HG03039 (cell line): ENCODE data around the gene AMBRA1.
"Not testable (repeated sequence)": the region's sequence is repeated elsewhere in the genome, so short reads cannot be mapped to it uniquely, and the experiment has no call there.

Source experiments
- ATAC-seq: cut with Tn5 transposase; IDR thresholded peaks from one replicate; pipeline ENCODE4 v1.9.1; 2021; ENCODE audit warnings: mild to moderate bottlenecking, moderate library complexity; ENCODE audit not compliant: unreplicated experiment

Gene AMBRA1

DNA sequence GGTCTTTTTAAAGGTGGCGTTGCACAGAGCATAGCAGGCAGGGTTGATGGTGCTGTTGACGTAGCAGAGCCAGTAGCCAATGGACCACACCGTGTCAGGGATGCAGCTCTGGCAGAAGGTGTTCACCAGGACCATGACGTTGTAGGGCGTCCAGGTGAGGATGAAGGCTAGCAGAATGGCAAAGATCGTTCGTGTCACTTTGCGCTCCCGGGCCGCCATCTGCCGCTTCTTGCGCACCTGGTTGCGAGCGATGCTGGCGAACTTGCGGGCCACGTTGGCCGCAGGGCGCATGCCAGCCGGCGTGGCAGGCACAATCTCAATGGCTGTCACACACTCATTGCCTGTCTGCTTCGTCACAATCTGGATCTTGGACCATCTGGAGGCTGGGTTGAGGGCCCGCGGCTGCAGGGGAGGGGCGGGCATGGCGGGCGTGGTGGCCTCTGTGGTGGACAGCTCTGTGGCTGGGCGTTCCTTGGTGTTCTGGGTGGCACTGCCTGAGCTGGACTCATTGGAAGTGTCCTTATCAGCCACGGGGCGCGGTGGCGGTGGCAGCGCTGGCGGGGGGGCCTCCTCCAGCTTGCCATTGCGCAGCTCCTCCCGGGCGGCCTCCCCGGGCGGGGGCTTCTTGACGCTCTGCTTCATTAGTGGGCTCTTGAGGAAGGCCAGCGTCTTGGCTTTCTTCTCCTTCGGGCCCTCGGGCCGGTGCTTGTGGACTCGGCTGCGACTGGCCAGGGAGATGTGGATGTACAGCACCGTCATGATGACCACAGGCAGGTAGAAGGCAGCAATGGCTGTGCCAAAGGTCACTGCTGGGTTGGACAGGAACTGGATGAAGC is 208.4 kb downstream of the AMBRA1 start:
- no peak for ATAC-seq

DNA sequence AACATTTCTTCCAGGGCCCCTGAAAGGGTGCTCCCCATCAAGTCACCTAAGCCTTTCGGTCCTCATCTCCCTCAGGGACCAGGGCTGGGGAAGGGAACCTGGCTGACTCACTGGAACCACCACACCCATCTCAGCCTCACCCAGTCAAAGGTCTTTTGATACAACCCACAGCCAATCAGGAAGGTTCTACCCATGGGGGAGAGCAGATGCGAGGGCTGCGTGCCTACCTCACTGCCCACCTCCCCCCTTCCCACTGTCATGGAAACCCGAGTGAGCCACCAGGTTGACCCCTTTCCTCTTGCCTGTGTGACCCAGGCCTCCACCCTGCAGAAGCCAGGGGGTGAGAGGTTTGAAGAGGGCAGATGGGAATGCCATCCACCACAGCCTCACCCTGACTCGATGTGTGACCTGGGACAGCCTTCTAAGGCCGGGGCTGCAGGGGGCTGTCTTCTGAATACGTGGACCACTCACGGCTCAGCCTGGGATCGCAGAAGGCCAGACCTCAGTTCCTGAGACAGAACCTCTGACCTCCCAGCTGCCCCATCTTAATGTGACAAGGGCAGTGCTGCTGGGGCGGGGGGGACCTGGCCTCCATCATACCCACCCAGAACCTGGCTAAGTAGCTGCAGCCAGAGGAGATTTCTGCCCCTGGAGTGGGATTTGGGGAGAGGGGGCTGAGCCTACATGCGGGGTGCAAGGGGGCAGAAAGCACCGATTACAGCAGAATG is 209.7 kb downstream of the AMBRA1 start:
- no peak for ATAC-seq

DNA sequence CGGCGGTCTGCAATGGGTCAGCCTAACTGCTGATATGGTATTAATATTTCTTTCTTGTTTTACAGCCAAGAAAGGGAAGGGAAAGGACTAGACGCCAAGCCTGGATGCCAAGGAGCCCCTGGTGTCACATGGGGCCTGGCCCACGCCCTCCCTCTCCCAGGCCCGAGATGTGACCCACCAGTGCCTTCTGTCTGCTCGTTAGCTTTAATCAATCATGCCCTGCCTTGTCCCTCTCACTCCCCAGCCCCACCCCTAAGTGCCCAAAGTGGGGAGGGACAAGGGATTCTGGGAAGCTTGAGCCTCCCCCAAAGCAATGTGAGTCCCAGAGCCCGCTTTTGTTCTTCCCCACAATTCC is 210.4 kb downstream of the AMBRA1 start:
- no peak for ATAC-seq

DNA sequence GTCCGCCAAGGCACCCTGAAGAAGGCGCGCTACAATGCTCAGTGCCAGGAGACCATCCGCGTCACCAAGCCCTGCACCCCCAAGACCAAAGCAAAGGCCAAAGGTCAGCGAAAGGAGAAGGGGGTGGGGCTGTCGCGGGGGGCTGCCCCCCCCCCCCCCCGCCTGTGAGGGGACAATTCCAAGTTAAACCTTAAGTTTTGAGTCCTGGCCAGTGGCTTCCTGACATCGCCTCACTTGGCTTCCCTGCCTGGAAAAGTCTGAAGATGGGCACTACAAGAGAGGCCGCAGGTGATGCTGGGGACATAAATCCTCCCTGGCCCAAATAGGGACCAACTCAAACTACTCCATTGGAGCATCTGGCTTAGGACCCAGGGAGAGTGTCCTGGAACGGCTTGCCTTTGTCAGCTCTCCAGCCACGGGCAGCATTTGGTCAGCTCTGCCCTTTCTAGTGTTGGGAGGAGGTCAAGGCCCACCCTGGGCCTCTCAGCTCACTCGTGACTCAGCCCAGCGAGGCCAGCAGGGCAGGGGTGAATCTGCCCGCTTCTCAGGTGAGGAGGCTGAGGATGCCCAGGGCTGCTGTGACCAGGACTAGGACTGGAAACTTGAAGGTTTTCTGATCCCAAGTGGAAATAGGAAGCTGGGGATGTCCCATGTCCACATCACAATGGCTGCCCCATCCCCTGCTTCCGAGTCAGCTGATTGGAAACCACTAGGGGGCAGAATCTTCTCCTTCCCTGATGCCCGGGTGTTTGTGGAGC is 211.0 kb downstream of the AMBRA1 start:
- ATAC-seq = no peak

DNA sequence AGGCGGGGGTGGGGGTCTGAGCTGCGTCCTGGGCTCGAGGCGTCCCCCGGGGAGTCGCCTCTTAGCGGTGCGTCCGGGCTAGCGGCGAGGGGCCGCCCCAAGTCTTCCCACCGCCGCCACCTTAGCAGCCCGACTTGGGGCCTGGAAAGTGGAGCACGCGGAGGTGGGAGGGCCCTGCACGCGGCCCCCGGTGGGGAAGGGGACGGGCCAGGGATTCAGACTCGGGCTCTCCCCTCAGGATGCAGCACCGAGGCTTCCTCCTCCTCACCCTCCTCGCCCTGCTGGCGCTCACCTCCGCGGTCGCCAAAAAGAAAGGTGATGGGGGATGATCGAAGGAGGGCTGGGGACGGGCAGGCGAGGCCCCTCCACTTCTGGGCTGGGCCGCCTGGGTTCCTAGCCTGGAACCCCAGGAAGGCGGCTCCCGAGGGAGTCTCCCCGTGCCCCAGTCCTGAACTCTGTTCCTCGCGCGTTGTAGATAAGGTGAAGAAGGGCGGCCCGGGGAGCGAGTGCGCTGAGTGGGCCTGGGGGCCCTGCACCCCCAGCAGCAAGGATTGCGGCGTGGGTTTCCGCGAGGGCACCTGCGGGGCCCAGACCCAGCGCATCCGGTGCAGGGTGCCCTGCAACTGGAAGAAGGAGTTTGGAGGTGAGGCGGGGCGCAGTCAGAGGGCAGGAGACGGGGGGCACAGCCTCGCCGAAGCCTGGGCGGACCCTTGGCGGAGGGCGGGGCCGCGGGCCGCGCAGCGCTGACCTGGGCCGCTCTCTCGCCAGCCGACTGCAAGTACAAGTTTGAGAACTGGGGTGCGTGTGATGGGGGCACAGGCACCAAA is 211.8 kb downstream of the AMBRA1 start:
- ATAC-seq = no peak

DNA sequence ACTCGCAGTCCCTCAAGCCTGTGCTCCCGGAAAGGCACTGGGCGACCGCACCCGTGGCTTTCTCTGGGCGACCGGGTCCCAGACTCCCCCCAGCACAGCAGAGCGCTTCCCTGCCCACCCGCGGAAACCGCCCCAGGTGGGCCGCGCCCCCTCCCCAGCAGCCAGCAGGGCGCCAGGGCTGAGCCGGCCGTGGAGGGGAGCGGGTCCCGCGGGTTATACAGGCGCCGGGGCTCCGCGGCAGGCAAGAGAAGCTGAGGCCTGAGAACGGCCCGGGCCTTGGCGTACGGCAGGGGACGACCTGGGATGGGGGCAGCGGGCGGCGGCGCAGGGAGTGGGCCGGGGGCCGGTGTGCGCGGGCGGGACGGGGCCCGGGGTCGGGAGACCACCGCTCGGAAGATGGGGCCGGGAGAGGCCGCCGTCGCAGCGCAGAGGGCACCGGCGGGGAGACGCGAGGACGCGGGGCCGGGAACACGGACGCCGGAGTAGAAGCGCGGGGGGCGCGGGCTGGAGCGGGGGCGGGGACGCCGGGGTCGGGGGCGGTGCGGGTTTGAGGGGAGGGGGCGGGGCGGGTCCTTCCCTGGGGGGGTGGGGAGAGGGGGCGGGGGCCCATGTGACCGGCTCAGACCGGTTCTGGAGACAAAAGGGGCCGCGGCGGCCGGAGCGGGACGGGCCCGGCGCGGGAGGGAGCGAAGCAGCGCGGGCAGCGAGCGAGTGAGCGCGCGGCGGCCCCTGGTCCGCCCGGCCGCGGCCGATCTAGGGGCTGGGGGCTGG is 212.6 kb downstream of the AMBRA1 start, which contains the start of gene MDK:
MDK (plus strand) TSS at position 622 of the 771 bp plus-strand sequence. CDS start 389 bp downstream, outside the sequence.
- ATAC-seq = no peak

DNA sequence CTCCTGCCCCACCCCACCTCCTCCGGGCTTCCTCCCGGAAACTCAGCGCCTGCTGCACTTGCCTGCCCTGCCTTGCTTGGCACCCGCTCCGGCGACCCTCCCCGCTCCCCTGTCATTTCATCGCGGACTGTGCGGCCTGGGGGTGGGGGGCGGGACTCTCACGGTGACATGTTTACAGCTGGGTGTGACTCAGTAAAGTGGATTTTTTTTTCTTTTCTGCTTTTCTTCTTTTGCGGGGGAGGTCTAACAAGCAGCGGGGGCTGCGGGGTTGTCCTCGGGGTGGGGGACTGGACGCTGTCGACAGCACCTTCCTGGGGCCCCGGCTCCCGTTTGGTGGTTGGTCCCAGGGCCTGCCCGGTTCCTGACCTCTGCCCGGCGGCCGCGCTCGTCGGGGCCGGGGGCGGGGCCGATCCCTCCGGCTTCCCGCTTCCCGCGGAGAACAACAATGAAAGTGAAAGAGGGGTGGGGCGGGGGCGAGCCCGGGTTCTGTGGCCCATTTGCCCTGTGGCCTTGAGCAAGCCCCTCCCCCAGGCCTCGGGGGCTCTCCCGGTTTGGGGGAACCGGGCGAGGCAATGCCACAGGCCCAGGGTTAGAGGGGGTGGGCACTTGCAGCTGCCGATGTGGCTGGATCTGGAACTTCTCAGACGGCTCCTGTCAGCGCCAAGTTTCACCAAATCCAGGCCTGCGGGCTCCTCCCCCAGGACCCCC is 213.3 kb downstream of the AMBRA1 start:
- ATAC-seq = no peak

DNA sequence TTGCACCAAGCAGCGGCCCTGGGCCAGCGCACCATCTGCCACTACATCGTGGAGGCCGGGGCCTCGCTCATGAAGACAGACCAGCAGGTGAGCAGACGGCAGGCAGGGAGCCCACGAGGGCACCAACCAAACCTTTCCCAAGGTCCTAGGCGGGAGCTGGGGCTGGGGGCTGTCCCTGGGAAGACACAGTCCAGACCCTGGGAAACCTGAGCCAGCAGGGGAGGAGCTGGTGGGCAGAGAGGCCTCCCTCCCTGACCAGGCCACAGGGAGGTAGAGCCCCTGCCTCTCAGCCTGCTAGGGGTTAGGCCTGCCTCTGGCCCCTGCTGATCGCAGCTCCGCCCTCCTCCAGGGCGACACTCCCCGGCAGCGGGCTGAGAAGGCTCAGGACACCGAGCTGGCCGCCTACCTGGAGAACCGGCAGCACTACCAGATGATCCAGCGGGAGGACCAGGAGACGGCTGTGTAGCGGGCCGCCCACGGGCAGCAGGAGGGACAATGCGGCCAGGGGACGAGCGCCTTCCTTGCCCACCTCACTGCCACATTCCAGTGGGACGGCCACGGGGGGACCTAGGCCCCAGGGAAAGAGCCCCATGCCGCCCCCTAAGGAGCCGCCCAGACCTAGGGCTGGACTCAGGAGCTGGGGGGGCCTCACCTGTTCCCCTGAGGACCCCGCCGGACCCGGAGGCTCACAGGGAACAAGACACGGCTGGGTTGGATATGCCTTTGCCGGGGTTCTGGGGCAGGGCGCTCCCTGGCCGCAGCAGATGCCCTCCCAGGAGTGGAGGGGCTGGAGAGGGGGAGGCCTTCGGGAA is 214.1 kb downstream of the AMBRA1 start:
- ATAC-seq = not testable (repeated sequence)

DNA sequence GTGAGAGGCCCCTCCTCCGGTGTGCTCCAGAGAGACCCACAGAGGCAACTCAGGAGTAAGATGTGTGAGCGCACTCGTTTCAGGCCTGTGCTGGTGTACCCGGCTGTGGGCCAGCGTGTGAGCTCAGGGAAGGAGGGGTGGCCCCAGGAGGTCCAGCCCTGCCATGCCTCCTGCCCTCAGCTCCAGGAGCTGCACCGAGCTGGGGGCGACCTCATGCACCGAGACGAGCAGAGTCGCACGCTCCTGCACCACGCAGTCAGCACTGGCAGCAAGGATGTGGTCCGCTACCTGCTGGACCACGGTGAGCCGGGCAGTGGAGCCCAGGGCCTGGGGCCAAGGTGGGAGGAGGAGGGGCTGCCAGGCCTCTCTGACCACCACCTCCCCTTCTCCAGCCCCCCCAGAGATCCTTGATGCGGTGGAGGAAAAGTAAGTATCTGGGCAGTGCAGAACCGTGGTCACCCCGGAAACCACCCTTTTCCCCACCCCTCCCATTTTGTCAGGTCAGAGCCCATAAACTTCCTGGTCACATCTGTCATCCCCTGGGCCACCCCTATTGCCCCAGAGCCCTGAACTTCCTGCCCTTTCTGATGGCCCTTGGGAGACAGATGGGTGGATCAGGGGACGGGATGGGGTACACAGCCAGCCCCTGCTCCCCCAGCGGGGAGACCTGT is 214.9 kb downstream of the AMBRA1 start:
- ATAC-seq = no peak

DNA sequence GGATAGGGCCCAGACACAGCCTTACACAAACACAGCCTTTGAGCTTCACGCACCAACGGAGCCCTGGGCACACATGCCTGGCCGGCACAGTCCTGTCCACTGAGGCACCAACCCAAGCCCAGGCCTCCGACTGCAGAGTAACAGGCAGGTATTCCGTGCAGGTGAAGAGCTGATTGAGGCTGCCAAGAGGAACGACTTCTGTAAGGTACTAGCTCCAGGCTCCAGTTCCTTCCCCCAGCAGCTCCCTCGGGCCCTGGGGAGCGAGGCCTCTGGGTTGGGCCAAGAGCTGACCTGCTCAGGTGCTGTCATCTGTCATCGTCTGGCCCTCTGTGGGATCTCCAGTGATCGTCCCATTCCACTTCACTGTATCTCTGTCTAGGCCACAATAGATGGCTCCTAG is 215.5 kb downstream of the AMBRA1 start:
- ATAC-seq = no peak

DNA sequence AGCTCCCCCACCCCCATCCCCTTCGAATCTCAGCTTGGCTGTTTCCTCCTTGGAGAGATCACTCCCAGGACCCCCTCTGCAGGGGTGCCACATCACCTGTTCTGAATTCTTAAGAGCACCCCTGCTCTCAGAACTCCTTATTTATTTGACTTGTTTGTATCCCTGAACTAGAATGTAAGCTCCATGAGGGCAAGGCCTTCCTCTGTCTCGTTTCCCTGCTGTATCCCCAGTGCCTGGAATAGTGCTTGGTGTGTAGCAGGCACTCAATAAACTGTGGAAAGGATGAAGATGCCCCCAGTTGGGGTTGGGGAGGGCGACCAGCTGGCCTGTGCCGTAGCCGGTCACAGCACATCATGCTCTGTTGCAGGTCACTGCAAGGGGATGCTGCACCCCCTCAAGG is 216.0 kb downstream of the AMBRA1 start:
- ATAC-seq = no peak

DNA sequence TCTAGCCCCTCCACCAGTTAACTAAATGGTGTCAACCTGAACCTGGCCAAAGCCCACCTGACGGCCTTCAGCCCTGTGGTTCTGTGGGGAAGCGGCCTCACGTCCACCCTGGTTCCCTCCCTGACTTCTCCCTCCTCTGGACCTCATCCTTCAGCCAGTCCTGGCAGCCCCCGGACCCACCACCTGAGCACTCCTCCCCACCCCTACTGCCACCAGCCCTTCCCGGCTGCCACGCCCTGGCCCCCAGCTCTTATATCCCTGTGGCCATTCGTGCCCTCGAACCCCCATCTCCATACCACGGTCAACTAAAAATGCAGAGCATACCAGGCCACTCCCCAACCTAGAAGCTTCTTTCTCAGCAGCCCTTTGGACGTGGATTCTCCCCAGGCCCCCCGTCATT is 216.5 kb downstream of the AMBRA1 start:
- no peak for ATAC-seq

DNA sequence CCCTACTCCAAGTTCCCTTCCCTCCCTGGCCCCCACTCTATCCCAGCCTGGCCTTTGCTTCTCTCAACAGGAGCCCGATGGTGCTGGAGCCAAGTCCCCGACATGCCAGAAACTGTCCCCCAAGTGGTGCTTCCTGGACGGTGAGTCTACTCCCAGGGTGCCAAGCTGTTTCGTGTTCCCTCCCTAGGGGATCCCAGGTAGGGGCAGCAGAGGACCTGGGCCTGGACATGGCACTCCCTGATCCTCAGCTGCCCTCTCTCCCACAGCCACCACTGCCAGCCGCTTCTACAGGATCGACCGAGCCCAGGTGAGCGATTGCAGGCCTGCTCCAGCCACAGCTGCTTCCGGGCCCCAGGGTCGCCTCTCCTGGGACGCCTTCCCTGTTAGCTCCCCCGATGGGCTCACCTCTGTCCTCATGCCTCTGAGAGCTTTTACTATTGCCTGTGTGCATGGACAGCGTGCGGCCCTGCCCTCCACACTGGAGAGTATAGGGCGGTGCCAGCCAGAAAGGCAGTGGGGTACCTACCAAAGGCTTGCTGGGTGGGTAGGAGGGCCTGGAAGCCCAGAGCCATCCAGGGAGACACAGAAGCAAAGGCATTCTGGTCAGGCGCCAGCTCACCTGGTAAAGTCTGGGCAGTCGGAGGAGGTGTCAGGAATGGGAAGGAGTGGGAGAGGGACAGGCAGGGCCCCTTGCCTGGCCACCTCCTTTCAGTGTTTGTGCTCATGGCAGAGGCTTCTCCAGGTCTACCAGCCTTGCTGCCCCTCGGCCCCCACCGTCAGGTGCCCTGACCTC is 217.4 kb downstream of the AMBRA1 start:
- ATAC-seq = no peak

DNA sequence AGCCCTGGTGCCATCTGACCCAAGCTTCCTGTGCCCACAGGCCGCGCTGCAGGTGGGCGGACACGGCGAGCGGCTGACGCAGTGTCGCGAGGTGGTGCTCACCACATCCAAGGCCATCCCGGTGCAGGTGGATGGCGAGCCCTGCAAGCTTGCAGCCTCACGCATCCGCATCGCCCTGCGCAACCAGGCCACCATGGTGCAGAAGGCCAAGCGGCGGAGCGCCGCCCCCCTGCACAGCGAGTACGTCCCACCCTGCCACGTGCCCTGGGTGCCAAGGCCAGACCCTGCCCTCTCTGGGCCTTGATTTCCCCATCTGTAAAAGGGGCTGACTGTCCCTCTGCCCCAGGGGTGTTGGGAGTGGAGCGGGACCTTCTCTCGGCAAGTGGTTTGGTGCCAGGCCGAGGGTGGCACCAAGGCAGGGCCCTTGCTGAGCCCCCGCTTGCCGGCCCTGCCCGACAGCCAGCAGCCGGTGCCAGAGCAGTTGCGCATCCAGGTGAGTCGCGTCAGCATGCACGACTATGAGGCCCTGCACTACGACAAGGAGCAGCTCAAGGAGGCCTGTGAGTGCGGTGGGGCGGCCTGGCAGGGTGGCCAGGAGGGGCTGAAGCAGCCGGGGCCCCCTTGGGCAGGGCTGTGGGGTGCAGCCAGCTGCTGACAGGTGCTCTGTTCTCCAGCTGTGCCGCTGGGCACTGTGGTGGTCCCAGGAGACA is 218.3 kb downstream of the AMBRA1 start:
- no peak for ATAC-seq

DNA sequence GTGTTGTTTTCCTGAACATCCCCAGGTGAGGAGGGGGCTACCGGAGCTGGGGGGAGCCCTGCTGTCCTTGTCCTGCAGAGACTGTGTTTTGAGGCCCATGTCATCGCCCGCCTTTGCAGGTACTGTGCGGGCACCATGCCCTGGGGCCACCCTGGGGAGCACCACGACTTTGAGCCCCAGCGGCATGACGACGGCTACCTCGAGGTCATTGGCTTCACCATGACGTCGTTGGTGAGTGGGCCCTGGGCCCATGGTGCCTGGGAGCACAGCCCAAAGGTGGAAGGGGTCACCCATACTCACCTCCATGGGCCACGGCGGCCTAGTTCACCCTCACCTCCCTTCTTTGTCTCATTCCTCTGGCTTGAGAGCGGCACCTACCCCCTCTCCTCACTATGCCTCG is 219.0 kb downstream of the AMBRA1 start:
- no peak for ATAC-seq
